ENCODE results near the gene TIPRL.
"Not testable (repeated sequence)": the region's sequence is repeated elsewhere in the genome, so short reads cannot be mapped to it uniquely, and the experiment has no call there.

TIPRL gene

DNA sequence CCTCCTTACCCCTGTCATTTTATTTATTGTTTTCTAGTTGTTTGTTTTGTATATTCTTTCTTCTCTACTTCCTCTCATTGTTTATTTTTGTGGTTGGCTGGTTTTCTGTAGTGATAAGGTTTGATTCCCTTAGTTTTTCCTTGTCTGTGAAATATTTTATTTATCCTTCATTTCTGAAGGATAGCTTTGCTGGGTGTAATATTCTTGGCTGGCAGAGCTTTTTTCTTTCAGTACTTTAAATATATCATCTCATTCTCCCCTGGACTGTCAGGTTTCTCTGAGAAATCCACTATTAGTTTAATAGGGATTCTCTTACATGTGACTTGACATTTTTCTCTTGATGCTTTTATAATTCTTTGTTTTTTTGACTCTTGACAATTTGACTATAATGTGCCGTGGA is 18.8 kb upstream of the TIPRL start:
- DNase-seq = no peak

DNA sequence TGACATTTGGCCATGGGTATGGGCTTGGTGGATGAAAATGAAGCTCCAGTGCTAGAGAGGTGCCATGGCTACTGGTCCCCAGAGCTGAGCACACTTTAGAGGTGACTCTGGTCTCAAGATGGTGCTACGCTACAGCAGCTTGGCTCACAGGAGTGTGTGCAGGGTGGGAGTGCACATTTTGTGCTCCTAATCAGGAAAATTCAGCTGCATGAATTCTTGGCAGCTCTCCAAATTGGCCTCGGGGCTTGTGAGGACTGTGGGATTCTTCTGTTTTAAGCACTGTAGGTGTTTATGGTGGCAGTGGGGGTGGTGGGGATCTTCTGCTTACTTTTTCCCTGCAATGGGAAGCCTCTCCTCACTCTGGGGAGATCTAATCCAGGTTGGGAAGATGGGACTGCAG is 17.3 kb upstream of the TIPRL start:
- no peak for DNase-seq

DNA sequence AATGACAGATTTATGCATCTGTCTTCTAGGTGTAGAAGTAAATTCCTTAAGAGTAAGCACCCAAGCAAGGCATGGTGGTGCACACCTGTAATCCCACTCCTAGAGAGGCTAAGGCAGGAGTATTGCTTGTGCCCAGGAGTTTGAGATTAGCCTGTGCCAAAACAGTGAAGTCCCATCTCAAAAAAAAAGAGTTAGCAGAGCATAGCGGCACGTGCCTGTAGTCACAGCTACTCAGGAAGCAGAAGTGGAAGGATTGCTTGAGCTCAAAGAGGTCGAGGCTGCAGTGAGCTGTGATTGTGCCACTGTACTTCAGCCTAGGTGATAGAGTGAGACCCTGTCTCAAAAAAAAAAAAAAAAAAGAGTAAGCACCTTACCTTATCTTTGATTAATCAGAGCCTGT is 15.1 kb upstream of the TIPRL start:
- DNase-seq = no peak

GRCh38 chr1:168164771-168165170 is 14.0 kb upstream of the TIPRL start:
- no peak for DNase-seq

- DNase-seq = no peak
Observed at GRCh38 chr1:168167806-168168205, 11.0 kb upstream of the TIPRL start.

DNA sequence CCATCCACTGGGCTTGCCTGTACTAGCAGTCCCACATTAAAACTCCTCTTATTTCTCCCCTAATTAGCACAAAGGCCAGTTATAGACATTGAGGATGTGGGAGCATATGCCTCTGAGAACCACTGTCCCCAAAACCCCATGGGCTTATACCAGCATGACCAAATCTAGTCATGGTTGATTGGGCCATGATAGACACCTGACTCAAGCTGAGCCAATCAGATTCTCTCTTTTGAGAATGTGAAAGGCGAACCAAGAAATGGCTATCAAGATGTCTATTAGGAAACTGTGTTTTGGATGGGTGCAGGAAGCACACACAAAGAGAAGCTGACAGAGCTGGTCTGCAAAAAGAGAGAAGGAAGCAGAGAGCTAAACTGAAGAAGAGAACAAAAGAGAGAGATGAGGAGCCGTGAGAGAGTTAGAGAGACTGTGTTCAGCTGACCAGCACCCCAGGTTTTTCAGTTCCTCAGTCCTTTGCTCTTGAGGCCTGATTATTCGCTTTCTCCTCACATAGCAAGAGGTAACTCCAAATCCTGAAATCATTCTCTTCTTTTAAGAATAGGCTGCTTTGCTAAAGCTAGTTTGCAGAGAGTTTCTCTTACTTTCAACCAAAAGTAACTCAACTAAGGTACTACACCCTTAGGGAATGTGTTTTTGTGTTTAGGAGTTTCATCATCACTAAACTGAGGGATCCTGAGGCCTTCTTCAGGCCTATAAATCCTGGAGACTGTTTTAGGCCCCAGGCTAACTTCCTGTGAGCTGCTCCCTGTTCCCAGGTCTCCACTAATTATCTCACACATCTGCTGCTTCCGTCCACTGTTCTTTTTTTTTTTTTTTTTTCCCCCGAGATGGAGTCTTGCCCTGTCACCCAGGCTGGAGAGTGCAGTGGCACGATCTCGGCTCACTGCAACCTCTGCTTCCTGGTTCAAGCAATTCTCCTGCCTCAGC is 7.9 kb upstream of the TIPRL start:
- DNase-seq = no peak

- DNase-seq = no peak
Observed at GRCh38 chr1:168172250-168172915, 6.4 kb upstream of the TIPRL start.

DNA sequence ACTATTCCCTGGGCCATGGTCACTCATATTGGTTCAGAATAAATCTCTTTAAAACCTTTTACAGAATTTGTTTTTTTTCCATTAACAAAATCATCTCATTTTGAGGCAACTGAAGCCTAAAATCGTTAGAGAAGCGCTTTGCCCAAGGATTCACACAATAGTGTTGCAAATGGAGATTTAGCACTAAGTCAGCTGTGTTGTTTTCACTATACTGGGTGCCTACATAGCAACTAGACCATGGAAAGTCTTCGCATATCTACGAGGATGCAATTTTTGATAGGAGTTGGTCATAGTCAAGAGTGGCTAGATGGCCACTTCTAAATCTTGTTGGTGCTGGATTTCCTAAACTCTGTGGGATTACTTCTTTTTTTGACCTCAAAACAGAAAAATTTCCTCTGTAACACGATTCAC is 530 bp upstream of the TIPRL start:
- DNase-seq = no peak

- DNase-seq = no peak
Observed at GRCh38 chr1:168179438-168180147, 831 bp downstream of the TIPRL start.

DNA sequence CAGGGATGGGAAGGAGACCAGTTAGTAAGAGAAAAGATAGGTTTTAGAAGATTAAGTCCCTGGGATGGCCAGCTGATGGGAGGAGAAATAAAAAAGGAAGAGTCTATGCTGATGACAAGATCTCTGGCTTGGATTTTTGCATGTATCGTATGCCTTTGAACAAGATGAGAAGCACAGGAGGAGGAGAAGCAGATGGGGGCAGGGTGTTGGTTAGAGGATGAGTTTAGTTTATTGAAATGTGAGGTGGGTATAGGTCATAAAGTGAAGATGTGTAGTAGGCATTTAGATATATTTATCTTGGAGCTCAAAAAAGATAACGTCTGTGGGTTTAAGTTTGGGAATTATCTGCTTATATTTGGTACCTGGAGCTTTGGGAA is 1.4 kb downstream of the TIPRL start:
- DNase-seq = no peak

GRCh38 chr1:168181063-168181720 is 2.4 kb downstream of the TIPRL start:
- not testable (repeated sequence) for DNase-seq

- DNase-seq = no peak
Observed at GRCh38 chr1:168187177-168187576, 8.4 kb downstream of the TIPRL start.

DNA sequence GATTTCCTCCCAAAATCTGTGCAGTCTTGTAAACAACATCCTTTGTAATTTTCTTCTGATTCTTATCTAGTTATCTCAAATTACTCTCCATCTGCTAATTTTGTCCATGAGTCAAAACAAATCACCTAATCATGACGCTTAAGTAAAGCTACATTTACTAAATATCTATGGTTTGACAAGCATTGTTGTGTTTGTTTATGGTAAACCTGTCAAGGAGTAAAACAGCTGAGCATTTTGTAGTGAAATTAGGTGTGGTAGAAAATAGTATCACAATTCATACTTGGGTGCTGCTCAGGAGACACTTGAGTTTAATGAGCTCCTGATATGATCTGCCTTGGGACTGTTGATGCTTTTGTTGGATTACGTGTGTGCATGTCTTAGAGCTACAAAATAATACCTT is 11.6 kb downstream of the TIPRL start:
- DNase-seq = no peak

GRCh38 chr1:168195199-168196135 is 16.7 kb downstream of the TIPRL start:
- DNase-seq = no peak

- no peak for DNase-seq
Observed at GRCh38 chr1:168199056-168199455, 20.3 kb downstream of the TIPRL start.

- DNase-seq = no peak
Observed at GRCh38 chr1:168202941-168203654, 24.3 kb downstream of the TIPRL start.

GRCh38 chr1:168206111-168206510 is 27.3 kb downstream of the TIPRL start:
- DNase-seq = no peak

DNA sequence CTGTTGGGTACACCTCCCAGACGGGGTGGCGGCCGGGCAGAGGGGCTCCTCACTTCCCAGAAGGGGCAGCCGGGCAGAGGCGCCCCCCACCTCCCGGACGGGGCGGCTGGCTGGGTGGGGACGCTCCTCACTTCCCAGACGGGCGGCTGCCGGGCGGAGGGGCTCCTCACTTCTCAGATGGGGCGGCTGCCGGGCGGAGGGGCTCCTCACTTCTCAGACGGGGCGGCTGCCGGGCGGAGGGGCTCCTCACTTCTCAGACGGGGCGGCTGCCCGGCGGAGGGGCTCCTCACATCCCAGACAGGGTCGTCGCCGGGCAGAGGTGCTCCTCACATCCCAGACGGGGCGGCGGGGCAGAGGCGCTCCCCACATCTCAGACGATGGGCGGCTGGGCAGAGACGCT is 28.9 kb downstream of the TIPRL start:
- not testable (repeated sequence) for DNase-seq

DNA sequence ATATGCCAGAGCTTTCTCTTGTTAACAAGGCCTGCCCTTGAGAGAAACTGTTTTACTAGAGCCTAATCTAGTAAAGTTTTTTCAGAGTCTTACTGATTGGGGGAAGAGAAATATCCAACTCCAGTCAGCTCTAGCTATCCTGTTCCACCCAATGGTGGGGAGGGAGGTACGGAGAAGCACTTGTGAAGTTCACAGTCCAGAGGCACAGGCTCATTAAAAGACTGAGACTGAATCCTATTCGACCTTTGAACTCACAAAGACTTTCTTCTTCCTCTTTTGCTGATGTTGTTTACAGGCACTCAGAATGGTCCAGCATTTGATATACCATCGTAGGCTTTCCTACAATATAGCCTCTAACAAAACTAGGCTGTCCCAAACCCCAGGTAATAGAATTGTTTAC is 31.6 kb downstream of the TIPRL start:
- no peak for DNase-seq

DNA sequence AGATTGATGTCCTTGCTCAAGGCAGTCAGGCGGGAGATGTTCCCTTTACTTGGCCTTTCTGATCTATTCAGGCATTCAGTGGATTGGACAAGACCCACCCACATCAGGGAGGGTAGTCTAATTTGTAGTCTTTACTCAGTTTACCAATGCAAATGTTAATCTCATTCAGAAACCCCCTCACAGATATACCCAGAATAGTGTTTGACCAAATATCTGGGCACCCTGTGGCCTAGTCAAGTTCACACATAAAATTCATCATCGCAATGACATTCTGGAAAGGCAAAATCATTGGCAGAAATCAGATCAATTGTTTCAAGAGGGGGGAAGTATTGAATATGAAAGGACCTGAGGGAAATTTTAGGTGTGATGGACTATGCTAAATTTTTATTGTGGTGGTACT is 34.6 kb downstream of the TIPRL start:
- DNase-seq = no peak

DNA sequence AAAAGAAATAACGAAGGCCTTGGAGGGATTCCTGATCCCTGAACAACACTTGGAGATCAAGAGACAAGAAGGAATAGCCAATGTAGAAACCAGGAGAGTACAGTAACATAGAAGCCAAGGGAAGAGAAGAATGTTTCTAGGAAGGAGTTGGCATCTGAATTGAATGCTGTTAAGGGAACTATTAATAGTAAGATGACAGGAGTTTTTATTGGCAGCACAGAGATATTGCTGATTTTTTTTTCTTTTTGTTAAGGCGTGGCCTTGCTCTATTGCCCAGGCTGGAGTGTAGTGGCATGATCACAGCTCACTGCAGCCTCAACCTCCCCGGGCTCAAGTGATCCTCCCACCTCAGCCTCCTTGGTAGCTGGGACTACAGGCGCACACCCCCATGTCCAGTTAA is 37.4 kb downstream of the TIPRL start:
- DNase-seq = no peak

Measured in stimulated activated CD4-positive, alpha-beta T cell treated with anti-CD3 and anti-CD28 coated beads, Interleukin-15, amount 100 ng/mL, for 24 hours (primary cell).